Neural progenitor cell (in vitro differentiated cells): Measurements from ENCODE around the gene SLC35E1.

ENCODE experiments used
- EZH2 ChIP-seq: fragments of 200-600 bp; sonication (generic); IDR thresholded peaks from 2 replicates; pipeline ENCODE4 v1.6.1; 2017; ENCODE audit warnings: antibody characterized with exemption, mild to moderate bottlenecking, moderate library complexity
- EZH2phosphoT487 ChIP-seq: fragments of 200-600 bp; sonication (generic); IDR thresholded peaks from 2 replicates; pipeline ENCODE4 v1.6.1; 2017; ENCODE audit warnings: antibody characterized with exemption
- TF ChIP-seq, protein P1 (sequence below): fragments of 200-600 bp; sonication (generic); IDR thresholded peaks from 2 replicates; pipeline ENCODE4 v1.5.1; 2017; ENCODE audit warnings: antibody characterized with exemption, mild to moderate bottlenecking

- TF ChIP-seq, protein P1, sequence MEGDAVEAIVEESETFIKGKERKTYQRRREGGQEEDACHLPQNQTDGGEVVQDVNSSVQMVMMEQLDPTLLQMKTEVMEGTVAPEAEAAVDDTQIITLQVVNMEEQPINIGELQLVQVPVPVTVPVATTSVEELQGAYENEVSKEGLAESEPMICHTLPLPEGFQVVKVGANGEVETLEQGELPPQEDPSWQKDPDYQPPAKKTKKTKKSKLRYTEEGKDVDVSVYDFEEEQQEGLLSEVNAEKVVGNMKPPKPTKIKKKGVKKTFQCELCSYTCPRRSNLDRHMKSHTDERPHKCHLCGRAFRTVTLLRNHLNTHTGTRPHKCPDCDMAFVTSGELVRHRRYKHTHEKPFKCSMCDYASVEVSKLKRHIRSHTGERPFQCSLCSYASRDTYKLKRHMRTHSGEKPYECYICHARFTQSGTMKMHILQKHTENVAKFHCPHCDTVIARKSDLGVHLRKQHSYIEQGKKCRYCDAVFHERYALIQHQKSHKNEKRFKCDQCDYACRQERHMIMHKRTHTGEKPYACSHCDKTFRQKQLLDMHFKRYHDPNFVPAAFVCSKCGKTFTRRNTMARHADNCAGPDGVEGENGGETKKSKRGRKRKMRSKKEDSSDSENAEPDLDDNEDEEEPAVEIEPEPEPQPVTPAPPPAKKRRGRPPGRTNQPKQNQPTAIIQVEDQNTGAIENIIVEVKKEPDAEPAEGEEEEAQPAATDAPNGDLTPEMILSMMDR: no peak
- TF ChIP-seq EZH2phosphoT487 (no peak), EZH2 (no peak)
Observed at GRCh38 chr19:16588824-16589577, 16.8 kb upstream of the SLC35E1 start.
